NCI-H2107 (cell line): ENCODE data around the gene OR2AG2.

Experiments
- DNase-seq: peaks from one replicate; lab custom pipeline; 2025; lab: John Stamatoyannopoulos, UW

The OR2AG2 gene

DNA sequence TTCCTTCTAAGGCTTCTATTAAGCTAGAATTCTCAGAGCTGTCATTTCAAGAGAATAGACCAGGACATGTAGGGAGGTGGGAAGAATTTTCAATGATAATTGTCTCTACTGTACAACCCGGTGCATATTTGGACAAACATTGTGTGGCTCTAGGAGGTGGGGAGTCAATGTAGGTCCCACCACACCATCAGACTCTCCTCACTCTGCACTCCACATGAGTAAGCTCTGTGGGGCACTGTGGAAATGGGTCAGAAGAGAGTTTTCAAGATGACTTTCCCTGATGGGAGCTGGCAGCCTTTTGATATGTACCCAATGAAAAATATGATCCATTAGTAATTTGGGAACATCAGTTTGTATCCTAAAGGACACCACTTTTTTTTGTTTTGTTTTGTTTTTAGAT, 33.2 kb downstream of the OR2AG2 start:
- no peak for DNase-seq

DNA sequence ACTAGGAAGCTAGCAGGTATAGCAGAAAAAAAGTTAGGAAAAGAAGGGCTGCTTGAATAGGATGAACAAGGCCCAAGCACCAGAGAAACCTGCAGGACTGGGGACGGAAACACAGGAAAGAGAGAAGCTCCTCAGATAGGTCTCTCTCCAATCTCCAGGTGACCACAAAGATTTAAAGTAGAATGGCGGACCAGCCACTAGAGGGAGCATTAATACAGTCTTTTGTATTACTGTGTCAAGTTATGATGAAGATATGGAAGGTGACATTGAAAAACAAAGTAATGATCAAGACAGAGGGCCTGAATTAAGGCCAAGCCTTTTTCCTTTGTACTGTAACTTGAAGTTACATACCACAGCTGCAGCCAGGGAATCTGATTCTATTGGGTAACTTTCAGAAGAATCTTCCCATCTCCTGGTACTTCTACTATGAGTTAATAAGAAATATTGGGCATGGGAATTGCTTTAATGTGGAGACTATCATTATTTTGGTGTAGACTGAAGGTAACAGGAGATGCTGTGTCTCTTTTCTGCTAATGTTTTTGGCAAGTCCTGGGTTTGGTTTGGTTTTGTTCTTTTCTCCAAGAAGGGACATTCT, 33.8 kb downstream of the OR2AG2 start:
- no peak for DNase-seq

DNA sequence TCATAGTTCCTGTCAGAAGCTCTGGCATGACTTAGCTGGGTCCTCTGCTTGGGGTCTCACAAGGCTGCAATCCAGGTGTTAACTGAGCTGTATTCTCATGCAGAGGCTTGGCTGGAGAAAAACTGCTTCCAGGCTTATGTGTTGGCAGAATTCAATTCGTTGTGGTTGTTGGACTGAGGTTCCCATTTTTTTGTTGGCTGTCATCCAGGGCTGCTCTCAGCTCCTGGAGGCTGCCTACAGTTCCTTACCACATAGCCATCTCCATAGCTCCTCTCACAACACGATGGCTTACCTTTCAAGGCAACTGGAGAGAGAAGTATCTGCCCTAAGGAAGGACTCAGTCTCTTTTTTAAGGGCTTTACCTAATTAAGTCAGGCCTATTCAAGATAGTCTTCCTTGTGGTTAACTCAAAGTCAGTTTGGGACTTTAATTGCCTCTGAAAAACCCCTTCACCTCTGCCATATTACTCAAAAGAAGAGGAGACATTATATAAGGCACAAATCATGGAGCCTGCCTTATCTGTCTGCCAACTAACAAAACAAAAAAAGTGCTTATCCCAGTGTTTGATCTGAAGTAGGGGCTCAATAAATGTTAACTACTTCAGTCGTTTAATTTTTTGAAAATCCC, 35.2 kb downstream of the OR2AG2 start:
- DNase-seq, result no peak

DNA sequence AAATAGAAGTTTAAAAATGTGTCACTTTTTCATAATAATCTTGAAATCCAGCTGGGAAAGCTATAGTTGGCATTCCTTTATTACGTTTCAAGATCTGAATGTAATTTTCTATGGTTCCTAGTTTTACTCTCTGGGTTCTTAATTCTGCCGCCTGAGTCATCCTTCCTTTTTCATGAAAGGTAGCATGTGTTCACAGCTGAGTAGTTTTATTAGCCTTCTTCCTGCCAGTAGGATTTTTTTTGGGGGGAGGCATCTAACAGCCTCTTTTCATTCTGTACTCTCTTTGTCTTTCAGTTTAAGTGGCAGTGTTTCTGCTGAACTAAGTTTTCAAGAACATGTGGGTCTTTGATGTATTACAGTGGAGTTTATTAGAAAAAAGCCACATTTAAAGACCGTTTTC, 36.5 kb downstream of the OR2AG2 start:
- DNase-seq, result no peak

DNA sequence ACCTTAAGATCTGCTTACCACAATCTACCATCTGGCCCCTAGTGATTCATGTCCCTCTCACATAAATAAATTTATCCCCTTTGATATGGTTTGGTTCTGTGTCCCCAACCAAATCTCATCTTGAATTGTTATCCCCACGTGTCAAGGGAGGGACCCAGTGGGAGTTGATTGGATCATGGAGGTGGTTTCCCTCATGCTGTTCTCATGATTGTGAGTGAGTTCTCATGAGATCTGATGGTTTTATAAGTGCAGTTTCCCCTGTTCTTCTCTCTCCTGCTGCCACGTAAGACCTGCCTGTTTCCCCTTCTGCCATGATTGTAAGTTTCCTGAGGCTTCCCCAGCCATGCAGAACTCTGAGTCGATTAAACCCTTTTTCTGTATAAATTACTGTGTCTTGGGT, 37.2 kb downstream of the OR2AG2 start:
- DNase-seq, result no peak

DNA sequence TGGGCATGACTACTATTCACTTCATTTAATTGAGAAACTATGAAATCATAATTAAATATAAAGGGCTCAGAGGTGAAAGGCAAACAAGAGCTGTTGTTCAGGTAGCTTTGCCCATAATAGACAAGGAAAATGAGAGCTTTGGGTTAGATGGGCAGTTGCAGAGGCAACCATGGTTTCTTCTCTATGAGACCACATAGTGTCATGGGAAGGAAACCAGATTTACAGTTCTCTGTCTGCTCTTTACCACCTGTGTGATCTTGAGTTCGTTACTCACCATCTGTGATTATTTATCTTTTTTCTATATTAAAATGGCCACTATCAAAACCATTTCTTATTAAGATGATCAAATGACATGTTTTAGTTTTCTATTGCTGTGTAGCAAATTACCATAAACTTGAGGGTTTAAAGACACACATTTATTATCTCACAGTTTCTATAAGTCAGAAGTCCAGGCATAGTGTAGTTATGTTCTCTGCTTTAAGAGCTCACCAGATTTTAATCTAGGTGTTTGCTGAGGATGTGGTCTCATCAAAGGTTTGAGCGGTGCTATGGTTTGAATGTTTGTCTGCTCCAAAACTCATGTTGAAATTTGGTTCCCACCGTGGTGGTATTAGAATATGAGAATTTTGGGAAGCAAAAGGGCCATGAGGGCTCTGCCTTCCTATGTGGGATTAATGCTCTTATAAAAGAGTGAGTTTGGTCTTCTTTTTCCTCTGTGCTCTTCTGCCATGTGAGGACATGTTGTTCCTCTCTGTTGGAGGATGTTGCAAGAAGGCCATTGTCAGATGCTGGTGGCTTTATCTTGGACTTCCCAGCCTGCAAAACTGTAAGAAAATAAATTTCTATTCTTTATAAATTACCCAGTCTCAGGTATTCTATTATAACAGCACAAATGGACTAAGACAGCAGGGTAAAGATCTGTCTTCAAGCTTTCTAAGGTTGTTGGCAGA, 38.2 kb downstream of the OR2AG2 start:
- DNase-seq, result no peak

DNA sequence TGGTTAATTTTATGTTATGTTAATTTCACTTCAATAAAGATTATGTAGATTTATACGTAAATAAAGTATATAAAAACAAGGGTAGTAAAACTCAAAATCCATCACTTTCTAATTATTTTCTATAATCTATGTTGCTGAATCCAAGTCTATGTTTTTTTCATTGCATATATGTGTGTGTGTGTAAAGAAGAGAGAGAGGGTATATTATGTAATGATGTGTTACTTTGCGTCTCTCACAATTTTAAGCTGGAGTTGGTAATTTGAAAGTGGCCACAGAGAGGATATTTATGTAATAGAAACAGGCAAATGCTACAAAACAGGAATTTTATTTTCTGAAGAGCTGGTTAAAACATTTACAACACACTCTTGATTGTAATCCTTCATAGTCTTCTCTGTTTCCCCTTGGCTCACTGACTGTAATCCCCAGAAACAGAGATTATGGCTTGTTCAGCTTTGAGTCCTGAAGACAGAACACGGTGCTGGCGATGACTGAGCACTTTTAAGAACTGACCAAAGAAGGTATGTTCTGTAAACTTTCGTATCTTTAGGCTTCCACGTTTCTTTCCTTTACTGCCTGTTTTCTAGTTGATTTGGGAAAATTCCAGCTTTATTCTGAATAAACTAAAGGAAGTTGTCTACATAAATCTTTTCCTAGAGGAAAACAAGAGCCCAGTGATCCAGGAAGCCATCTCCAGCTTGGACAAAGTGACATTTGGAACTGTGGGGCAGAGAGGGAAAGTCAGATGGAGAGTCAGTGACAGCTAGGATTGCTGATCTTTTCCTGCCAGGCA, 43.6 kb downstream of the OR2AG2 start:
- DNase-seq, result no peak

DNA sequence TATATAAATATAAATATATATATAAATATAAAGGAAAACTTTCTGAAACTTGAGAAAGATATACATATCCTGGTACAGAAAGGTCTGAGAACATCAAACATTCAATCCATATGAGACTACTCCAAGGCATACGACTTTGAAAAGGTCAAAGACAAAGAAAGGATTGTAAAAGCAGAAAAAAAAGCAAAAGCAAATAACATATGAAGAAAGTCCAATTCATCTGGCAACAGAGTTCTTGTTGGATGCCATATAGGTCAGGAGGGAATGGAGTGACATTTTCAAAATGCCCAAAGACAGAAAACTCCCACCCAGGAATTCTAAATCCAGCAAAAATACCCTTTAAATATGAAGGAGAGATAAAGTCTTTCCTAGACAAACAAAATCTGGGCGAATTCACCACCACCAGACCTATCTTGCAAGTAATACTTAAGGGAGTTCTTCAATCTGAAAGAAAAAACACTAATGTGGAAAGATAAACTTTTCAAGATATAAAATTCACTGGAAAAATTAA, 46.3 kb downstream of the OR2AG2 start:
- no peak for DNase-seq

DNA sequence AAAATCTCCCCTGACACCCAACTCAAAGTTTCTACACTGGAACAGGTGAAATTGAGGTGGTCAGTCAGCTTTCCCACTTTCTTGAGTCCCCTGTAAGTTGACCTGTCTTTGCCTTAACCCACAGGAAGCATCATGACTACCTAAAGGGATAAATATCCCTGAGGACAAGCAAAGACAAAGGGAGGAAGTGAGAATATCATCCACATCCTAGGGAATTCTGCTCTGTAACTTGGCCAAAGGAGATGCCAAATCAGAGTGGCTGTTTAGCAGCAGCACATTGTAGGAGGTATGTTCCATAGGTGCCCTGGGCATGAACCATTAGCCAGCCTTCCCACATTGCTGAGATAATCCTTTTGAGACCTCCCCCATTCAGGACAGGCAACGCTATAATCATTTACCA, 47.8 kb downstream of the OR2AG2 start:
- no peak for DNase-seq

DNA sequence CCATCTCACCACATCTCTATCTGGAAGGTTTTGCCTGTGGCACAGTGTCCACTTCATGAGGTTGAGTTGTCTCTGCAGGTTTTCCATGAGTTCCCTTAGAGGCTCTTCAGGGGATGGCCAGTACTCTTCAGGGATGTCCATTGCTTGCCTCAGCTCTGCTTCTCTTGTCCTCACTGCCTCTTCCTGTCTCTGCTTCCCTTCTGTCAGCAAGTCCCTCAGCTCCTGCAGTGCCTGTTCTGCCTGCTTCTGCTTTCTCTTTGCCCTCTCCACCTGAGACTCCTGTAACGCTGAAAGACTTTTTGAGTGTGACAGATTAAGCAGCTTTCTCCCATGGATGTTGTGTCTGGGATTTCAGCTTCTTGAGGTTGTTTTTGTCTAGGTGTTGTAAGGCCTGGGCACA, 50.4 kb downstream of the OR2AG2 start:
- no peak for DNase-seq

DNA sequence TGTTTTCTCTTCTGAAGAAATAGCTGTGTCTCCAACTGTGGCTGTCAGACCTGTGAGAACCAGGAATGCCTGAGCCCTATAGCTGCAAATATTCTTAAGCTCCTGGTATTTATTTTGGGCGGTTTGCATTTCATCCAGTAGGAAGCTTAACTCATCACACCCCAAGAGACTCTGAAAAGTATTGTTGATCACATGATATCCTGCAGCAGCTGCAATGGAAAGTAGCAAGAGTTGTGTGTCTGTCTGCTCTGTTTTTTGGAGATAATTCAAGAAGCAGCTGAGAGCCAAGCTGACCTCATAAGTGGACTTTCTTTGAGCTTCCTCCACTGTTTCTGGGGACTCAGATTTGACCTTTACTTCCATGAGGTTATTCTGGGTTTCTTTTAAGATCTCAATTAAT, 52.2 kb downstream of the OR2AG2 start:
- no peak for DNase-seq

DNA sequence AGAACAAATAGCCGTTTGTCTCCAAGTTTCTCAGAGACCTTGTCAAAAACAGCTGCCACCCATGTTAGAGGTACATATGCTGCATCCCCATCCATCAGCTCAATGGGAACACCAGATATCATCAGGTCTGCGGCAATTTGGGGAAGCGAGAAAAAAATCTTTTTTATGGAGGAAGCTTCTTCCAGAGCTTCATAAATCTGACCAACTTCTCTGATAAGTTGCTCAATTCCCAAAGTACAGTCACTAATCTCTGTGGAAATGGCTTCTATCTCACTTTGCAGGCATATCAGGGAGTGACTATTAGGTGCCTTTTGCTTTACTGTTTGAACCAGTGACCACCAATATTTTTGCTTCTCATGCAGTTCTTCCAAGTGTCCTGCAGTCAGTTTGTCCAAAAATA, 54.4 kb downstream of the OR2AG2 start:
- DNase-seq, result no peak
